Cardiac muscle cell (in vitro differentiated cells and primary cell): ENCODE measurements around the gene ATP13A2. TPM values are rescaled to one million over a fixed set of nuclear protein-coding genes. Genes with fewer than 3 reads are reported as not detected.
"Not testable (repeated sequence)": the region's sequence is repeated elsewhere in the genome, so short reads cannot be mapped to it uniquely, and the experiment has no call there.

ENCODE experiments used
- DNase-seq, 2 donors: peaks; one replicate each; pipeline versions ENCODE4 v3.0.0 to v3.0.0-alpha.2; 2010 to 2017; ENCODE audit warnings: low read depth in 1 of 2, low spot score in 1 of 2
- H3K27ac ChIP-seq: fragments of 200-600 bp; sonication (generic); 2 replicates; pipeline ENCODE4 v1.5.1; 2016
- H3K27me3 ChIP-seq: fragments of 200-600 bp; sonication (generic); 2 replicates; pipeline ENCODE4 v1.6.0; 2016; ENCODE audit warnings: control low read depth
- H3K36me3 ChIP-seq: fragments of 200-600 bp; sonication (generic); 2 replicates; pipeline ENCODE4 v1.5.1; 2016; ENCODE audit warnings: control low read depth
- H3K4me1 ChIP-seq: fragments of 200-600 bp; sonication (generic); 2 replicates; pipeline ENCODE4 v1.8.1; 2017; ENCODE audit warnings: low read depth, mild to moderate bottlenecking, mixed run types
- H3K4me3 ChIP-seq: fragments of 200-600 bp; sonication (generic); 2 replicates; pipeline ENCODE4 v1.5.1; 2016; ENCODE audit warnings: mild to moderate bottlenecking
- H3K9me3 ChIP-seq: fragments of 200-600 bp; sonication (generic); 2 replicates; pipeline ENCODE4 v1.5.1; 2017; ENCODE audit warnings: low read depth, mild to moderate bottlenecking, control low read depth
- CTCF ChIP-seq: IDR thresholded peaks from 2 replicates; pipeline ENCODE4 v1.5.1; 2012; ENCODE audit warnings: low read depth, mild to moderate bottlenecking, low read length
- polyA plus RNA-seq: library from polyadenylated mRNA; unstranded; fragments of >200 nt; fragmentation: Nextera tagmentation; extraction: Ambion mirVana; gene quantifications from 2 replicates; pipeline ENCODE4 v1.2.1, GENCODE V29; 2016
- total RNA-seq: library from RNA; depleted of rRNA; stranded (reverse); fragments of >200 nt; gene quantifications from 2 replicates; pipeline ENCODE4 v1.2.3, GENCODE V29; 2016

The ATP13A2 gene
- total and polyA plus RNA-seq, 2 experiments from 2014 or later = 44.7 to 76.8 TPM

- H3K9me3 ChIP-seq = no peaks in the 10 kb centered on the region
- TF ChIP-seq CTCF = no peak
- no peak for DNase-seq
- H3K4me1 ChIP-seq = peaks cover 2% of the 10 kb centered on the region
- H3K27me3 ChIP-seq = no peaks in the 10 kb centered on the region
- H3K36me3 ChIP-seq = no peaks in the 10 kb centered on the region
- H3K4me3 ChIP-seq = no peak overlapping the region
- no peak overlapping the region for H3K27ac ChIP-seq
Observed at GRCh38 chr1:16944038-16944437, 67.7 kb downstream of the ATP13A2 start.

DNA sequence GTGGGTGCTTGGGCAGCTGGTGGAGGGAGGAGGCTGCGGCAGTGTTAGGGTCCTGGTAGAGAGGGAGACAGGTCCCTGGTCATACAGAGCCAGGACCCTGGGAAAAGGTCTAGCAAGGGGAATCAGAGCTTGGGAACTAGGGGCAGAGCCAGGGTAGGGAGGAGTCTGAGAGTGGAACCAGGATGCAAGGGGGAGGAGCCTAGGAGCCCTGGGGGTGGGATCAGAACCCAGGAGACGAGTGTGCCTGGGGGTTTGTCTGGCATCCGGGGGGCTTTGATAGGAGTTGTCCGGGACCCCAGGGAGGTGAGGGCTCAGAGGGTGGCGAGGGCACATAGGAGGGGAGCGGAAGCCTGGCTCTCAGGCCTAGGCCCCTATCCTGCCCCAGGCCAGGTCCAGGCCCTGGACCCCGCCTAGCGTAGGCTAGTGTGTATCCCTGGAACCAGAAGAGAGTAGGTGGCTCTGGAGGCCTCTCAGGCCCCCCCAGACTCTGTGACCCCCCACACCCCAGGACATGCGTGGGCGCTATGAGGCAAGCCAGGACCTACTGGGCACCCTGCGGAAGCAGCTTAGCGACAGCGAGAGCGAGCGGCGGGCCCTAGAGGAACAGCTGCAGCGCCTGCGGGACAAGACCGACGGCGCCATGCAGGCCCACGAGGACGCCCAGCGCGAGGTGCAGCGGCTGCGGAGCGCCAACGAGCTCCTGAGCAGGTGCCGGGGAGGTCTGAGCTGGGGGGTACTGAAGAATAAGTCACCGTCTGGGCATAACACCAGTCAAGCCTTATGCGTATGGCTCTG, 72.1 kb downstream of the ATP13A2 start:
- H3K4me1 ChIP-seq, H3K36me3 ChIP-seq, H3K27me3 ChIP-seq, H3K9me3 ChIP-seq, H3K4me3 ChIP-seq: not testable (repeated sequence)
- DNase-seq = peak in 1 of 2 donors; percentile 22
- H3K27ac ChIP-seq = peak overlapping the region; percentile 50

DNA sequence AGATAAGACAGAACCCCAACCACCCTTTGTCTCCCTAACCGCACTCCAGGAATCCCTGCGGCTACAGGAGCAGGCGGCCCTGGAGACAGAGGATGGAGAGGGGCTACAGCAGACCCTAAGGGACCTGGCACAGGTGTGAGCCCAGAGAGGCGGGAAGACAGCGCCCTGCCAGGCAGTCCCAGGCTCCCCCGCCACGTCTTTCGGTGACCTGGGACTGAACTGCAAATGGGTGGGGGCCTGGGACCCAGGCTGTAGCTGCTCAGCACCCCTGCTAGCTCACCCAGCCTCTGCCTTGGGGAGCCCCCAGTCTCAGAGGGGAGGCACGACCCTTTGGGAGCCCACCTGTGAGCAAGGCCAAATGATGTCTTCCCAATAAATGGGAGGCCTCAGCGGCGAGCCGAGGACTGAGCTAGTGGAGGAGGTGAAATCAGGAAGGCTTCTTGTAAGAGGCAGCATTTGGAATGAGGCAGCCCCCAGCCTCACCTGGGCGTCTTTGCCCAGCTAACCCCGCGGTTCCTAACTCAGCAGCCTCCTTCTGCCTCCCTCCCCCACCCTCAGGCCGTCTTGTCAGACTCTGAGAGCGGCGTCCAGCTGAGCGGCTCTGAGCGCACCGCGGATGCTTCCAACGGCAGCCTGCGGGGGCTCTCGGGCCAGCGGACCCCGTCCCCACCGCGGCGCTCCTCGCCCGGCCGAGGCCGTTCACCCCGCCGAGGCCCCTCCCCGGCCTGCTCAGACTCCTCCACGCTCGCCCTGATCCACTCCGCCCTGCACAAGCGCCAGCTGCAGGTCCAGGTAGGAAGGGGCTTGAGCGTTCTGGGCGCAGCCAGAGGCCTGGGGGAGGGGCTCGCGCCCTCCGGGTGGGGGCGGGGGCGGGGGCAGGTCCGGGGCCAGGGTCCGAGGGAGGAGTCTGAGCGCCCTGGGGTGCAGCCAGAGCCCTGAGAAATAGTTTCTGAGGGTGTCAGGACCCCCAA, 73.1 kb downstream of the ATP13A2 start:
- Histone ChIP-seq H3K27ac (peak overlapping the region; percentile 50), H3K27me3 (no peaks in the 10 kb centered on the region), H3K36me3 (no peaks in the 10 kb centered on the region), H3K9me3 (no peaks in the 10 kb centered on the region), H3K4me3 (peak overlapping the region; percentile 13), H3K4me1 (peaks cover 5% of the 10 kb centered on the region)
- no peak for TF ChIP-seq CTCF
- DNase-seq = peak; percentile 25 to 27

DNA sequence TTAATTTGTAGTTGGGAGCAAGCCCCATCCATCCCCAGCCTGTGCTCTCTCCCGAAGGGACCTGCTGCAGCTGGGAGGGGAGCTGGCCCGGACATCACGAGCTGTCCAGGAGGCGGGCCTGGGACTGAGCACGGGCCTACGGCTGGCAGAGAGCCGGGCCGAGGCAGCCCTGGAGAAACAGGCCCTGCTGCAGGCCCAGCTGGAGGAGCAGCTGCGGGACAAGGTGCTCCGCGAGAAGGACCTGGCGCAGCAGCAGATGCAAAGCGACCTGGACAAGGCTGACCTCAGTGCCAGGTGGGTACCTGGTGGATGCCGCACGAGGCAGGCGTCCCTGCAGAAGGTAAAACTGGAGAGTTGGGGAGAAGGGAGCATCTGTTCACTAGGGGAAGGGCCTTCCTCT, 75.1 kb downstream of the ATP13A2 start:
- H3K4me1 ChIP-seq, H3K36me3 ChIP-seq, DNase-seq: not testable (repeated sequence)

More for the DNA sequence above, 75.1 kb downstream of the ATP13A2 start:
- H3K27ac ChIP-seq, H3K4me3 ChIP-seq, H3K9me3 ChIP-seq, H3K27me3 ChIP-seq: not testable (repeated sequence)

Other genes starting within 250 kb of the ATP13A2 start
- under 0.01 TPM in 2 replicates for gene RNU1-2, start 115.9 kb downstream of the ATP13A2 start, total RNA-seq
- 3.8 TPM in 1 of 2 replicates, not detected in the other for gene RNU1-2, start 115.9 kb downstream of the ATP13A2 start, polyA plus RNA-seq
- 17.9 and 30.3 TPM in 2 replicates for gene CROCC, start 90.0 kb downstream of the ATP13A2 start, total RNA-seq
- 12.1 and 14.6 TPM in 2 replicates for gene CROCC, start 90.0 kb downstream of the ATP13A2 start, polyA plus RNA-seq
- 51.9 and 79.7 TPM in 2 replicates for gene MFAP2, start 31.3 kb downstream of the ATP13A2 start, total RNA-seq
- 91.4 and 162 TPM in 2 replicates for gene MFAP2, start 31.3 kb downstream of the ATP13A2 start, polyA plus RNA-seq
- 126 and 160 TPM in 2 replicates for gene SDHB, start 42.1 kb upstream of the ATP13A2 start, total RNA-seq
- gene SDHB, start 42.1 kb upstream of the ATP13A2 start, polyA plus RNA-seq = 156 and 172 TPM in 2 replicates
- 0.54 and 0.67 TPM in 2 replicates for gene PADI2, start 107.5 kb upstream of the ATP13A2 start, total RNA-seq
- gene PADI2, start 107.5 kb upstream of the ATP13A2 start, polyA plus RNA-seq = 0.11 and 0.46 TPM in 2 replicates
- 1.3 and 1.7 TPM in 2 replicates for gene PADI1, start 193.2 kb upstream of the ATP13A2 start, total RNA-seq
- 4.9 and 6.7 TPM in 2 replicates for gene PADI1, start 193.2 kb upstream of the ATP13A2 start, polyA plus RNA-seq
- 0.04 and 0.24 TPM in 2 replicates for gene PADI3, start 237.2 kb upstream of the ATP13A2 start, total RNA-seq
- gene PADI3, start 237.2 kb upstream of the ATP13A2 start, polyA plus RNA-seq = 1.3 TPM in 1 of 2 replicates, not detected in the other